ENCODE measurements around the gene QRICH1. TPM values are rescaled to one million over a fixed set of nuclear protein-coding genes. Genes with fewer than 3 reads are reported as not detected.
A peak's percentile ranks its signal among the peaks of the same experiment; 100 is the strongest.

QRICH1 gene
- total RNA-seq, 1 experiment from 2014 or later = 123 TPM

- Mint-ChIP-seq H3K36me3 (peaks cover 61% of the 10 kb centered on the region), H3K4me1 (peaks cover 26% of the 10 kb centered on the region), H3K9me3 (no peaks in the 10 kb centered on the region), H3K4me3 (no peak overlapping the region), H3K27ac (no peak overlapping the region), H3K27me3 (ENCODE audit: low read depth) (no peaks in the 10 kb centered on the region)
- ATAC-seq = no peak
- no peak for DNase-seq (ENCODE audit: low spot score)
- CTCF ChIA-PET = no interaction called here
- POLR2A ChIA-PET = interaction anchor here (1.0 kb wide), 1 partner anchor 68 kb away, joined by 4 read pairs; the partner anchor contains the start of gene QRICH1
- TF ChIP-seq ETV6 (CRISPR knock-in tag; IDR thresholded peaks at IDR 0.05) (no peak), FOXP1 (CRISPR knock-in tag; IDR thresholded peaks at IDR 0.05; ENCODE audit: borderline replicate concordance) (0 out of 2 replicates have a peak, but pooled peaks have one; percentile 25)
- TF ChIP-seq, protein P1, sequence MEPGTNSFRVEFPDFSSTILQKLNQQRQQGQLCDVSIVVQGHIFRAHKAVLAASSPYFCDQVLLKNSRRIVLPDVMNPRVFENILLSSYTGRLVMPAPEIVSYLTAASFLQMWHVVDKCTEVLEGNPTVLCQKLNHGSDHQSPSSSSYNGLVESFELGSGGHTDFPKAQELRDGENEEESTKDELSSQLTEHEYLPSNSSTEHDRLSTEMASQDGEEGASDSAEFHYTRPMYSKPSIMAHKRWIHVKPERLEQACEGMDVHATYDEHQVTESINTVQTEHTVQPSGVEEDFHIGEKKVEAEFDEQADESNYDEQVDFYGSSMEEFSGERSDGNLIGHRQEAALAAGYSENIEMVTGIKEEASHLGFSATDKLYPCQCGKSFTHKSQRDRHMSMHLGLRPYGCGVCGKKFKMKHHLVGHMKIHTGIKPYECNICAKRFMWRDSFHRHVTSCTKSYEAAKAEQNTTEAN (CRISPR knock-in tag; IDR thresholded peaks at IDR 0.05) = peak; percentile 28; the same call in 1 of the 2 replicates
Observed at GRCh38 chr3:49026536-49026935, 67.3 kb downstream of the QRICH1 start.

DNA sequence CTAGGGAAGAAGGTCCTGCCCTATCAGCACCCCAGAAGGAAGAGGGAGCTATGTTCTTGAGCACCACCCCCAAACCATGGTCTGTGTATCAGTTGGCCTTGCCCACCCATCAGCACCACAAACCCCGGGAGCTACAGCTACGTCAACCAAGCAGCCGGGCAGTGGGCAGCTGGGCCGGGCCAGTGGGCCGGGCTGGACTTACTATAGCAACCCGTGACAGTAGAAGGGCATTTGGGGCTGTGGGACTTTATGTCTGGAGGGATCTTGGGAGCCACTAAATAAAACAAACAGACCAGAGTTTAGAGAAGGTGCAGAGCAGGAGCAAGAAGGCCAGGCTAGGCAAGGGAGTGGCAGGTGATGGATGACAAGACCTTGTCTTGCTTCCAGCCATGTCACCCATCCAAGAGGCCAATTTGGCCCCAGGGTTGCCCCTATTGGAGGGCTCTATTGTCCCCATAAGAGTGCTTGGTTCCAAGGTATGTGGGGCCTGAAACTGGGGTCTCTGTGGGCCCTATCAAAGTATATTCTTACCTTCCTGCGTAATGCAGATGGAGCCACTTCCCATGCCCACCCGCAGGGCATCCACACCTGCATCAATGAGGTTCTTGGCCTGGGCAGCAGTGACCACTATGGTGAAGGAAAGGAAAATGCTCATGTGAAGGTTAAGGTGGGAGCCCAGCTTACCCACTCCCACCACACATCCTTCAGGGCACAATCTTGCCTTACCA, 67.9 kb downstream of the QRICH1 start:
- H3K4me1 Mint-ChIP-seq = peaks cover 26% of the 10 kb centered on the region
- H3K36me3 Mint-ChIP-seq = peaks cover 57% of the 10 kb centered on the region
- CTCF ChIA-PET = no interaction called here
- TF ChIP-seq ZNF219 (CRISPR knock-in tag; IDR thresholded peaks at IDR 0.05; ENCODE audit: borderline replicate concordance) (no peak), NFATC4 (CRISPR knock-in tag; IDR thresholded peaks at IDR 0.05) (0 out of 2 replicates have a peak, but pooled peaks have one; percentile 21), CREM (CRISPR knock-in tag; IDR thresholded peaks at IDR 0.05) (no peak), NFE2L1 (CRISPR knock-in tag; IDR thresholded peaks at IDR 0.05) (0 out of 2 replicates have a peak, but pooled peaks have one; percentile 2), ARID4B (CRISPR knock-in tag; IDR thresholded peaks at IDR 0.05; ENCODE audit: borderline replicate concordance) (no peak)
- H3K27ac Mint-ChIP-seq = peak overlapping the region; percentile 45; the same call in 1 of the 2 replicates
- no peak overlapping the region for H3K4me3 Mint-ChIP-seq
- POLR2A ChIA-PET = interaction anchor here (1.0 kb wide), 1 partner anchor 68 kb away, joined by 4 read pairs; the partner anchor contains the start of gene QRICH1
- H3K27me3 Mint-ChIP-seq (ENCODE audit: low read depth) = no peaks in the 10 kb centered on the region
- H3K9me3 Mint-ChIP-seq = no peaks in the 10 kb centered on the region
- no peak for DNase-seq (ENCODE audit: low spot score)
- no peak for ATAC-seq

DNA sequence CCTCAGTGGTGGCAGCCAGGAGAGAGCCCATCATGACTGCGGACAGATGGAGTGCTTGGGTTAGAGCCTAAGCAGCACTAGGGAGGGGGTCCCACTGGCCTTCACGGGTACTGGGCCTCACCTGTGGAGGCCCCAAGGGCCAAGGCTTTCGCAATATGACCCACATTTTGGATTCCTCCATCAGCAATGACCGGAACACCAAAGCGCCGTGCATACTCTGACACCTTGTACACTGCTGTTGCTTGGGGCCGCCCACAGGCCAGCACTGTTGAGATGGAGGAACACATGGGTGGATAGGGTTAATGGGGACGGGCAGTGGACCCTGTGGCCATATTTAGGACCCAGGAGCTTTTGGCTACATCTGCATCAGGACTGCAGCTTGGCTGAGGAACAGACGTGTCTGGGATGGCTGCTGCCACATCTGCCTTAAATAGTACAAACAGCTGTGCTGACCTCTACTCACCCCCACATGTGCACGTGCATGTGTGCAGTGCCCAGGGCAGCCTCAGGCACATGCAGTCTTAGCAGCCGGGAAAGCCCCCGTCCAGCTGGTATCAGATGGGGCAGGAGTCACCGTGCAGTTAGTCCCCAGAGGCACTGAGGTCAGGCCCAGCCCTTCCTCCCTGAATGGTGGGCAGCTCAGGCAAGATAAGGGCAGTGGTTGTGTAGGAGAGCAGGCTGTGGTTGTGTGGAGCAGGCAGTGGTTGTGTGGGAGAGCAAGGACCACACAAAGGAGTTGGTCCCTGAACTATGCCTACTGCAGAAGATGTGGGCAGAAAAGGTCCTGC, 68.7 kb downstream of the QRICH1 start:
- Mint-ChIP-seq H3K9me3 (no peaks in the 10 kb centered on the region), H3K27ac (peak overlapping the region; percentile 45; the same call in 1 of the 2 replicates), H3K36me3 (peaks cover 57% of the 10 kb centered on the region), H3K4me3 (no peak overlapping the region), H3K27me3 (ENCODE audit: low read depth) (no peaks in the 10 kb centered on the region), H3K4me1 (peaks cover 28% of the 10 kb centered on the region)
- DNase-seq (ENCODE audit: low spot score) = no peak
- TF ChIP-seq NFE2L1 (CRISPR knock-in tag; IDR thresholded peaks at IDR 0.05) (0 out of 2 replicates have a peak, but pooled peaks have one; percentile 43), FOXP1 (CRISPR knock-in tag; IDR thresholded peaks at IDR 0.05; ENCODE audit: borderline replicate concordance) (no peak)
- POLR2A ChIA-PET = interaction anchor here (1.4 kb wide), 1 partner anchor 37 kb away, joined by 3 read pairs; no protein-coding TSS in a partner anchor
- ATAC-seq = no peak
- CTCF ChIA-PET = interaction anchor here (6.3 kb wide), 1 partner anchor 15 kb away, joined by 124 read pairs; the partner anchor contains the start of gene WDR6

DNA sequence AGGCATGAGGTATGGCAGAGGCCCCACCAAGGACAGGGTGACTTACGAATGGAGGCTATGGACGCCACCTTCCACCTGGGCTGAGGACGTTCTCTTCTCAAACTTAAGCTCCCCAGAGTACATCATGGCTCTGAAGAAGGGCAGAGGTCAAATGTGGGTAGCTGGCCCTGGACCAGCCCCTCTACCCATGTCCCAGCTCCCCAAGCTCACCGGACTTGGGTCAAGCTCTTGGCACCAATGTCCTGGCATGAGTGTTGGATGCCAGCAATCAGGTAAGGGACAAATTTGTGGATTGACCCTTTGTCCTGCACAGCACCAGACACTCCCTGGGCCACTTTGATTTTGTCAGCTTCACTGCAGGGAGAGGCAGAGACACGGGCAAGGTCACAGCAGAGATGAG, 69.4 kb downstream of the QRICH1 start:
- POLR2A ChIA-PET = interaction anchor here (0.6 to 1.4 kb wide), 2 partner anchors 36 to 757 kb away, joined by 3 read pairs; no protein-coding TSS in a partner anchor
- DNase-seq (ENCODE audit: low spot score) (no peak), ATAC-seq (no peak)
- no peaks in the 10 kb centered on the region for H3K27me3 Mint-ChIP-seq (ENCODE audit: low read depth)
- H3K4me3 Mint-ChIP-seq = no peak overlapping the region
- H3K4me1 Mint-ChIP-seq = peaks cover 35% of the 10 kb centered on the region
- H3K9me3 Mint-ChIP-seq = no peaks in the 10 kb centered on the region
- H3K36me3 Mint-ChIP-seq = peaks cover 57% of the 10 kb centered on the region
- CTCF ChIA-PET = interaction anchor here (1.6 to 6.3 kb wide), 2 partner anchors 14 to 69 kb away, joined by 5 to 124 read pairs; partner anchors contain the start of genes QRICH1 and WDR6
- H3K27ac Mint-ChIP-seq = no peak overlapping the region
- TF ChIP-seq NR3C1 (CRISPR knock-in tag; conservative IDR thresholded peaks at IDR 0.05; ENCODE audit: low read depth) (no peak), NFYB (CRISPR knock-in tag; conservative IDR thresholded peaks at IDR 0.05; ENCODE audit: low read depth) (no peak), ZNF263 (CRISPR knock-in tag; IDR thresholded peaks at IDR 0.05; ENCODE audit: low read depth) (no peak), E2F4 (CRISPR knock-in tag; IDR thresholded peaks at IDR 0.05; ENCODE audit: borderline replicate concordance, low read depth) (no peak), ETV6 (CRISPR knock-in tag; IDR thresholded peaks at IDR 0.05) (no peak), NR2C2 (CRISPR knock-in tag; IDR thresholded peaks at IDR 0.05) (no peak), SP1 (CRISPR knock-in tag; conservative IDR thresholded peaks at IDR 0.05) (no peak), ATF3 (CRISPR knock-in tag; conservative IDR thresholded peaks at IDR 0.05) (no peak), CREB1 (CRISPR knock-in tag; IDR thresholded peaks at IDR 0.05) (no peak)

Measured in WTC11 (cell line).